ENCODE data around the gene LRRC2.
"Not testable (repeated sequence)": the region's sequence is repeated elsewhere in the genome, so short reads cannot be mapped to it uniquely, and the experiment has no call there.

LRRC2 gene

DNA sequence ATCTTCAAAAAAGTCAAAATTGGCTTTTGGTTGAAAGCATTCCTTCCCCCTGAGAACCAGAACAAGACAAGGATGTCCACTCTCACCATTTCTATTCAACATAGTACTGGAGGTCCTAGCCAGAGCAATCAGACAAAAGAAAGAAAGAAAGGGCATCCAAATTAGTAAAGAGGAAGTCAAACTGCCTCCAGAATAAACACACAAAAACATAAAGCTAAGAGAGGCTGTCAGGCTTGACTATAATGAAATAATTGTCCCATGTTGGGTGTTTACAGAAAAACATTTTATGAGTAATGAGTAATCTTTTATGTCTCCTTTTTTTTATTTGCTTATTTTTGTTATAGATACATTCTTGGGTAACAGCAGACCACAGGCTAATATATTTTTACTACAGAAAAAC, 27.9 kb upstream of the LRRC2 start:
- TF ChIP-seq, protein P1, sequence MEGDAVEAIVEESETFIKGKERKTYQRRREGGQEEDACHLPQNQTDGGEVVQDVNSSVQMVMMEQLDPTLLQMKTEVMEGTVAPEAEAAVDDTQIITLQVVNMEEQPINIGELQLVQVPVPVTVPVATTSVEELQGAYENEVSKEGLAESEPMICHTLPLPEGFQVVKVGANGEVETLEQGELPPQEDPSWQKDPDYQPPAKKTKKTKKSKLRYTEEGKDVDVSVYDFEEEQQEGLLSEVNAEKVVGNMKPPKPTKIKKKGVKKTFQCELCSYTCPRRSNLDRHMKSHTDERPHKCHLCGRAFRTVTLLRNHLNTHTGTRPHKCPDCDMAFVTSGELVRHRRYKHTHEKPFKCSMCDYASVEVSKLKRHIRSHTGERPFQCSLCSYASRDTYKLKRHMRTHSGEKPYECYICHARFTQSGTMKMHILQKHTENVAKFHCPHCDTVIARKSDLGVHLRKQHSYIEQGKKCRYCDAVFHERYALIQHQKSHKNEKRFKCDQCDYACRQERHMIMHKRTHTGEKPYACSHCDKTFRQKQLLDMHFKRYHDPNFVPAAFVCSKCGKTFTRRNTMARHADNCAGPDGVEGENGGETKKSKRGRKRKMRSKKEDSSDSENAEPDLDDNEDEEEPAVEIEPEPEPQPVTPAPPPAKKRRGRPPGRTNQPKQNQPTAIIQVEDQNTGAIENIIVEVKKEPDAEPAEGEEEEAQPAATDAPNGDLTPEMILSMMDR (conservative IDR thresholded peaks at IDR 0.05; ENCODE audit: low read depth, low read length): no peak

DNA sequence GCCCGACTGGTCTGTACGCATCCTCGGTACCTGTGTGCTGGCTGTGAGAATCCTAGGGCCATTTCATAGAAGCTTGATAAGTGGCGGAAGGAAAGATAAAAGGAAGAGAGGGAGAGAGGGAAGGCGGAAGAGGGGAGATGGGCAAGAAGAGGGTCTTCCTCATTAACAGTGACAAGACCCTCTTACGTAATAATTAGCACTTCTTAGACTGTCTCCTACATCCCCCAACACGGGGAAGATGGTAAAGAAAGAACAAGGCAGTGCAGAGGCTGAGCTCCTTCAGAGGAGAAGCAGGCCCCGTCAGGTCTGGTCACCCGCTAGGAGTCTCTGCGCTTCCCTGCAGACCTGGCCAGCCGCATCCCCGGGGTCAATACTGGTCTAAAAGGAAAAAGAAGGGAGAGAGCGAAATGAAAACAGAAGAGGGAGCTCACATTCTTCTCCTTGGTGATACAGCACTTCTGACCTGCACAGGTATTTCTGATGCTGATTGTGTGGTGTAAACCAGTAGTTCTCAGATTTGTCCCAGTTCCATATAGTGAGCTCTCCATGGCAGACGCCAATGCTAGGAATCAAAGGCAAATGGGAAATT, 27.3 kb upstream of the LRRC2 start:
- no peak overlapping the region for H3K4me3 ChIP-seq (ENCODE audit: low read length)
- TF ChIP-seq, protein P1 (conservative IDR thresholded peaks at IDR 0.05; ENCODE audit: low read depth, low read length): no peak

More for the DNA sequence above, 27.9 kb upstream of the LRRC2 start:
- no peak overlapping the region for H3K4me3 ChIP-seq (ENCODE audit: low read length)
- no peak for DNase-seq (ENCODE audit: low read depth)

DNA sequence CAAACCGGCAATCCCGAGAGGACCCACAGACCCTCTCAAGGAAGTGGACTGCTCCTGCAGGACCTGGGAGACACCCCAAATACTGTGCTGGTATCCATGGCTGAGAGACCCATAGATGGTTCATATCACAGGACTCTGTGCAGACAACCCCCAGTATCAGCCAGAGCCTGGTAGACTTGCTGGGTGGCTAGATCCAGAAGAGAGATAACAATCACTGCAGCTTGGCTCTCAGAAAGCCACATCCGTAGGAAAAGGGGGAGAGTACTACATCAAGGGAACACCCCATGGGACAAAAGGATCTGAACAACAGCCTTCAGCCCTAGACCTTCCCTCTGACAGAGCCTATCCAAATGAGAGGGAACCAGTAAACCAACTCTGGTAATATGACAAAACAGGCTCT, 21.2 kb upstream of the LRRC2 start:
- not testable (repeated sequence) for DNase-seq (ENCODE audit: low read depth); H3K4me3 ChIP-seq (ENCODE audit: low read length)

More for the DNA sequence above, 27.3 kb upstream of the LRRC2 start:
- no peak for DNase-seq (ENCODE audit: low read depth)

DNA sequence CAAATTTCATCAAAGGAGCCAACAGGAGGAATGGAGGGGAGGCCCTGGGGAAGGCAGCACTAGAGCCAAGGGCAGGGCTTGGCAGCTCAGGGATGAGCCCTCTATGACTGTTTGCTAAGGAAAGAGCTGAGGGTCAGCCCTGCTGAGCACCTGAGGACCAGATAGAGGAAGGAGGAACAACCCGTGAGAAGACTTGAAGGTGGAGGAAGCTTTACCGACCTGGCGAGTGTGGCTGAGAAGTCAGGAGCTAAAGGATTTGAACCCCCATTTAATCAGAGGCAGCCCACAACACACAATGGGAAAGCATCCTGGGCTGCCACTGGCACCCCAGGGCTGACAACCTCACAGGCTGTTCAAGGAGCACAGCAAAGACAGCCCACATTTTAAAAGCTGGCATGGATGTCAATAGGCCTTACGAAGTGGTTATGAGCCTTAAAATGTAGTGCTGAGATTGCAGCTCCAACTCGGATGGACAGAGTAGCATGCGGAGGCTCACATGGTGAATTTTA, 20.7 kb upstream of the LRRC2 start:
- DNase-seq (ENCODE audit: low read depth): no peak
- H3K4me3 ChIP-seq (ENCODE audit: low read length): no peak overlapping the region
- TF ChIP-seq, protein P1 (conservative IDR thresholded peaks at IDR 0.05; ENCODE audit: low read depth, low read length): no peak

DNA sequence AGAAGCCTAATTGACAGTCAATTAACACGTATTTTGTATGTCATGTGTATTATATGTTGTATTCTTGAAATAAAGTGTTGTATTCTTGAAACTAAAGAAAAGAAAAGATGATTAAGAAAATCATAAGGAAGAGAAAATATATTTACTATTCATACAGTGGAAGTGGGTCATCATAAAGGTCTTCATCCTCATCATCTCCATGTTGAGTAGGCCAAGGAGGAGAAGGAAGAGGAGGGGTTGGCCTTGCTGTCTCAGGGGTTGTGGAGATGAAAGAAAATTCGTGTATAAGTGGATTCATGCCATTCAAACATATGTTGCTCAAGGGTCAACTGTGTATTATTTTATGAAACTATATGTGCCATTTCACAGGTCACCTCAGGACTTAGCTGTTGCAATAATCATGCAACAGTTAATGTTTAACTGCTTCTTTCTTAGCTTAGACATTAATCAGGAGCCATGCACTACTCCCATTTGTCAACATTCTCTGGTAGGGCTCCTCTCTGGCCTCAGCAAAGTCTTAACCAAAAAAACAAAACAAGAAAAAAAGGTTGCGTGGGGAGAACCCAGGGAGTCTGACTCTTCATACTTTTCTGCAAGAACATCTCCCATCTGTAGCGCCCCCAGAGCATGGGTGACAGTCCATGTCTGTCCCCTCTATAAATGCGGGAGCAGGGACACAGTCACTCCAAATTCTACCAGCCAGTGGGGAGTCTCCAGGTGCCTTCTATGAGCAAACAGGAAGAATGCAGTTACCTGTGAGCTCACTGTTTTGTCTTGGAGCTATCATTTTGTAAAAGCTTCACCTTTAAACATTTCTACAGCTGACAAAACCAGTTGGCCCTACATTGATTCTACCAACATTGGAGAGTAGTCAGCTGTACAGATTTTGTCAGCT, 19.9 kb upstream of the LRRC2 start:
- H3K4me3 ChIP-seq (ENCODE audit: low read length): no peak overlapping the region
- no peak for DNase-seq (ENCODE audit: low read depth)
- TF ChIP-seq, protein P1 (conservative IDR thresholded peaks at IDR 0.05; ENCODE audit: low read depth, low read length): no peak

DNA sequence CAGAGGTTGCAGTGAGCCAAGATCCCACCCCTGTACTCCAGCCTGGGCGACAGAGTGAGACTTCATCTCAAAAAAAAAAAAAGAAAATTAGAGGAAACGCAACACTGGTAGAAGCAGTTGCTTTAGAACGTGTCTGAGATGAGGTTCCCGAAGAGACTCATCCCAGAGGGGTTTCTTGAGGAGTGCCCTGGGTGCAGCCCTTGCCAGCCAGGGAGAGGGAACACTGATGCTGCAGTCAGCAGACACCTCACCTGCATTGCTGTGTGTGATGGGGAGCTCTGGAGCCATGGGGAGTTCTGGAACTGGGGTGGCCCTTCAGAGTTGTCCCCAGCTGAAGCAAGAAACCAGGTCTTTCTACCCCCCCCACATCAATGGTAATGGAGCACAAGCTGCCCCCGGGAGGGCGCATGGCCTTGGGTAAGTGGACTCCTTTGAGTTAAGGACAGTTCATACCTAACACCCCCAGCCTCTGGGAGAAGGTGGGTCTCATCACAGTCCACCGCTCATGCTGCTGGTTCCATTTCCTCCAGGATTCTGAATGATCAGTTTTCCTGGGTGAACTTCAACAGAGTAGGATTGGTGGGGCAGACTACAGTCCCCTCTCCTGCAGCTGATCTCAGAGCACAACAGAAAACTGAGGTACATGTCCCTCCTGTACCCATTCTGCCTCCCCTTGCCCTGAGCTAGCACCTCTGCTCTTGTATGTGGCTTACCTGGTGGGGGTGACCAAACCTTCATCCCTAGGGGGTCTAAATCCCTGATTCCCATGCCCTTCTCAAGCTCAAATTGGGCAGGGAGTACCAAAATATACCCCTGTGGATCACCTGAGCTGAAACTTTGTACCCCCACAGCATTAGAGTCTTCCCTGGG, 18.7 kb upstream of the LRRC2 start:
- H3K4me3 ChIP-seq (ENCODE audit: low read length): no peak overlapping the region
- TF ChIP-seq, protein P1 (conservative IDR thresholded peaks at IDR 0.05; ENCODE audit: low read depth, low read length): no peak
- DNase-seq (ENCODE audit: low read depth): no peak

DNA sequence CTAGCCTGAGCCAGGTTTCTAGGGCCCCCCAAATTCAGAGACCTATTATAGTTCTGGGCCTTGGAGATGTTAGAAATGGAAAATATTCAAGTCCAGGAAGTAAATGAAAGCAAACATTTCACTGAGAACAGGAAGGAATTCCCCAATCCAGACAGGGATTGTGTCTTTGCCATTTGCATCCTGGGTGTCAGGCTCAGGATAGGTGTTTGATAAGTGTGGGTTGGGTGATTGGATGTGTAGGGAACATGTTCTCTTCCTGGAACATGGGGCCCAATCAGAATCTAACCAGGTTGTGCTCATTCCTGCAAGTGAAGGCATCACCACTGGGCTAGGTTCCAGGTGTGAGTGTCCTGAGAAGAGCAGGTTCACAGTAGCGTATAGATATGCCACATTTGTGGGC, 14.6 kb upstream of the LRRC2 start:
- H3K4me3 ChIP-seq (ENCODE audit: low read length): no peak overlapping the region
- TF ChIP-seq, protein P1 (conservative IDR thresholded peaks at IDR 0.05; ENCODE audit: low read depth, low read length): no peak
- no peak for DNase-seq (ENCODE audit: low read depth)
